OCI-LY1 (cell line): Measurements from ENCODE around the gene TOR1B.

ENCODE experiments used
- CTCF ChIP-seq: fragments of 200-600 bp; sonication (generic), shearing (Covaris generic); IDR thresholded peaks from 2 replicates; pipeline ENCODE4 v1.5.1; 2017; ENCODE audit warnings: mild to moderate bottlenecking, antibody characterized with exemption, low read length, moderate library complexity, mixed read lengths
- EZH2 ChIP-seq: fragments of 200-600 bp; sonication (generic), shearing (Covaris generic); IDR thresholded peaks from 2 replicates; pipeline ENCODE4 v1.8.0; 2017; ENCODE audit warnings: borderline replicate concordance, mixed run types, mild to moderate bottlenecking, antibody characterized with exemption, low read length, moderate library complexity, mixed read lengths

GRCh38 chr9:129836311-129837007 lies 33.5 kb downstream of the TOR1B start:
- no peak for TF ChIP-seq CTCF
- TF ChIP-seq EZH2 = no peak
